C4-2B (cell line): Measurements from ENCODE around the gene PERCC1.

Experiments
- H3K27ac ChIP-seq: fragments of 450-650 bp; 2 replicates; pipeline ENCODE4 v1.5.1; 2017
- ZFX ChIP-seq: fragments of 450-650 bp; IDR thresholded peaks from 2 replicates; pipeline ENCODE4 v1.6.1; 2017
- TF ChIP-seq, protein P1 (sequence below): fragments of 450-650 bp; conservative IDR thresholded peaks from 2 replicates; pipeline ENCODE4 v1.5.1; 2017; ENCODE audit warnings: mild to moderate bottlenecking

PERCC1 gene

DNA sequence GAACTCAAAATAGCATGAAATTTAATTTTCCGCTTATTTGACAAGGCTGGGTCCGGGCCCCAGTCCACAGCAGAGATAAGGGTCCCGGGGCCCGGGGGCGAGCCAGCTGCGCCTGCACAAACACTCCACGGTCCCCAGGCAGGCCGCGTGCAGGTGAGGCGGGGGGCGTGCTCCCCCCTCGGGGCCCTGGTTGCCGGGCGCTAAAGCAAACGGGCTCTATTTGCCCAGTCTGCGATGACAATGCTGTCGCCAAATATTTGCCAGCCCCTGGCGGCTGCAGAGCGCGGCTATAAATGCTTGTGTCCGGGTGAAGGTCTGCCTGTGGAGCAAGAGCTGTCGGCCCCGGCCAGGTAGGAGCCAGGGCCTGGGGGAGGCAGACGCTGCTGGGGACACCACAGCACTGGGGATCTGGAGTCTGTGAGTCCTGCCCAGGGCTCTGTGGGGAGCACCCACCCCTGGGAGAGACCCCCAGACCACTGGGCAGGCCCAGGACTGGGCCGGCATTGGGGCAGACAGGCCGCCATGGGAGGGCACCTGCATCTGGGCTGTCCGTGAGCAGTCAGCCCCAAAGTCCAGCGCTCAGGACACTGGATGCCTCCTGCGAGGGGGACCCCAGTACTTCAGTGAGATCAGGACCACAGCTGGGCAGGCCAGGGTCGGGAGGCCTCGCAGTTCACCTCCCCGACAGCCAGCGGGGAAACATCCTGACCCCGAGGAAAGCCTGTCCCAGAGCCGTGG, at the start of gene PERCC1:
Gene PERCC1 (plus strand): TSS at position 320 of the 738 bp plus-strand sequence. CDS start 1,516 bp downstream, outside the sequence.
- peak within 1 kb of the TSS; percentile 76 for H3K27ac ChIP-seq
- TF ChIP-seq, protein P1, sequence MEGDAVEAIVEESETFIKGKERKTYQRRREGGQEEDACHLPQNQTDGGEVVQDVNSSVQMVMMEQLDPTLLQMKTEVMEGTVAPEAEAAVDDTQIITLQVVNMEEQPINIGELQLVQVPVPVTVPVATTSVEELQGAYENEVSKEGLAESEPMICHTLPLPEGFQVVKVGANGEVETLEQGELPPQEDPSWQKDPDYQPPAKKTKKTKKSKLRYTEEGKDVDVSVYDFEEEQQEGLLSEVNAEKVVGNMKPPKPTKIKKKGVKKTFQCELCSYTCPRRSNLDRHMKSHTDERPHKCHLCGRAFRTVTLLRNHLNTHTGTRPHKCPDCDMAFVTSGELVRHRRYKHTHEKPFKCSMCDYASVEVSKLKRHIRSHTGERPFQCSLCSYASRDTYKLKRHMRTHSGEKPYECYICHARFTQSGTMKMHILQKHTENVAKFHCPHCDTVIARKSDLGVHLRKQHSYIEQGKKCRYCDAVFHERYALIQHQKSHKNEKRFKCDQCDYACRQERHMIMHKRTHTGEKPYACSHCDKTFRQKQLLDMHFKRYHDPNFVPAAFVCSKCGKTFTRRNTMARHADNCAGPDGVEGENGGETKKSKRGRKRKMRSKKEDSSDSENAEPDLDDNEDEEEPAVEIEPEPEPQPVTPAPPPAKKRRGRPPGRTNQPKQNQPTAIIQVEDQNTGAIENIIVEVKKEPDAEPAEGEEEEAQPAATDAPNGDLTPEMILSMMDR, result no peak; the same call in 1 of the 2 replicates
- 0 out of 2 replicates have a peak, but pooled peaks have one; percentile 22 for TF ChIP-seq ZFX

DNA sequence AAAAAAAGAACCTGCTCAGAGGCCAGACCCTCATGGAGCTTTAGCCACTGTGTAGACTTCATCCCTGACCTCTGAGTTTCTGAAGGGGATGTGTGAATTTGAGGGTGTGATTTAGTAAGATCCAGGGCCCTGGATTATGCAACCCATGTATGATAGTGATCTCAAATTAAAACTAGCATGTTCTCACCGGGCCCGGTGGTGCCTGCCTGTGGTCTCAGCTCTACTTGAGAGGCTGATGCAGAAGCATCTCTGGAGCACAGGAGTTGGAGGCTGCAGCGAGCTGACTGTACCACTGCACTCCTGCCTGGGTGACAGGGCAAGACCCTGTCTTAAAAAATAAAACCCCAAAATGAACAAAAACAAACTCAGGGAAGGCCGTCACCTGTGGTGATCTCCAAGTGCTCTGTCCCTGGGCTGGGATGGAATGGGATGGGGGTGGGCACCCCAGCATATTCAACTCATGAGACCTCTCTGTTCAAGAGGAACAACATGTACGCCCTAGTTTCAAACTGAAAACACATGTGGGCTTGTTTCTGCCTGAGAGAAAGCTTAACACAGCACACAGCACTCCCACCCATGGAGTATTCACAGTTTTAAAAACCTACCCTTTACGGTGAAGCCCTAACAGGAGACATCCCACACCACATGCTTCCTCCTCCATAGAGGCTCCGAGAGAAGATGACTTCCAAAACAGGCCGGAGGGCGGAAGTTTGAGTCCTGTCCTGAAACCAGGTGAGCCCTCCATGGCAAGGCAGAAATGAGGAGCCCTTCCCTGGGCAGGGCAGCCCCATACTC, 49.1 kb upstream of the PERCC1 start:
- H3K27ac ChIP-seq, result no peak overlapping the region
- TF ChIP-seq, protein P1, result no peak
- TF ChIP-seq ZFX, result no peak

DNA sequence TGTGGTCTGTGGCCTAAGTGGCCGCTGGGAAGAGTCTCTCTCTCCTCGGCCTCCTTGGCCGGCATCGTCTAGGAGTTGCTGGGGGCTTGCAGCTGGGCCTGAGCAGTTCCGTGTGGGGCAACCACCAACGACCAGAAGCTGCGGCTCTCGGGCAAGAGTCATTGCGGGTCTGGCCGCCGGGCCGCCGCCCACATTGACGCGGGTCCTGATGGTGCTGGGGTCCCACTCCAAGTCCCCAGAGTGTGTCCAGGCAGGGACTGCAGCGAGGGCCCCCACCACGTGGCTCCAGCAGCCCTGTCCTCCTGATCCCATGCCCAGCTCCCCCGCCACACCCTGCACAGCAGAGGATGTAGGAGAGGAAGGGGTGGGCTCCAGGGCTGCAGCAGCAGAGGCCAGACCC, 47.3 kb upstream of the PERCC1 start:
- no peak for TF ChIP-seq ZFX
- TF ChIP-seq, protein P1, result no peak
- H3K27ac ChIP-seq, result no peak overlapping the region

DNA sequence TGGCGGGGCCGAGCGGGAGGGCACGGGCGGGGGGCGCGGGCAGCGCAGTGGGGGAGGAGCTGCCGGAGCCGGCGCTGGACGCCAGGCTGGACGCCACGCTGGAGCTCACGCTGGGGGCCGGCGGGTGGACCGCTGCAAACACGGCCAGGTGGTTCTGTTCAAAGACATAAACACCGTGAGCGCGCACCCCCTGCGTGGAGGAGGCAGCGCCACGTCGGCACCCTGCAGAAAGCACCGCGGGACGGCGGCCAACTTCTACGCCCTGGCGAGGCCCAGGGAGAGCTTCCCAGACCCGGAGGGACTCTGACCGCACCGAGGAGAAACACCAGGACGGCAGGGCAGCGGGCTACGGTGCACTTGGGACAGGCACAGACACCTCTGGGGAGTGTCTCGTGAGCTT, 45.6 kb upstream of the PERCC1 start:
- TF ChIP-seq, protein P1, result no peak
- TF ChIP-seq ZFX, result no peak
- H3K27ac ChIP-seq, result no peak overlapping the region

DNA sequence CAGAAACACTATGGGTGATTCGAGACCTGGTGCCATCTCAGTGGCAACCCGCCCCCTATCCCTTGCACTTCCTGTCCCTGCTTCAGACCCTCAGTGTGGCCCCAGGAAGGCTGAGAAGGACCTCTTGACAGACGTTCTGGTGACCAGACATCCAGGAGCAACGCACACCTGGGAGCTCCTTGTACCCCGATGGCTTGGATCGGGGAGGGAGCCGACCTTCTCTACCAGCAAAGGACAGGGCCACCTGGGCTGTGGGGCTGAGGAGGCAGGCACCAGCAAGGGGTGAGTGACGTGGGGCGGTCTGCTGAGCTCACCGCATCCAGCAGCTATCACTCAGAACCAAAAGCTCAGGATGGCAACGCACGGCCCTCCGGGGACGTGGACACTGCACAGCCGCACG, 43.5 kb upstream of the PERCC1 start:
- H3K27ac ChIP-seq, result no peak overlapping the region
- TF ChIP-seq, protein P1, result no peak
- no peak for TF ChIP-seq ZFX

DNA sequence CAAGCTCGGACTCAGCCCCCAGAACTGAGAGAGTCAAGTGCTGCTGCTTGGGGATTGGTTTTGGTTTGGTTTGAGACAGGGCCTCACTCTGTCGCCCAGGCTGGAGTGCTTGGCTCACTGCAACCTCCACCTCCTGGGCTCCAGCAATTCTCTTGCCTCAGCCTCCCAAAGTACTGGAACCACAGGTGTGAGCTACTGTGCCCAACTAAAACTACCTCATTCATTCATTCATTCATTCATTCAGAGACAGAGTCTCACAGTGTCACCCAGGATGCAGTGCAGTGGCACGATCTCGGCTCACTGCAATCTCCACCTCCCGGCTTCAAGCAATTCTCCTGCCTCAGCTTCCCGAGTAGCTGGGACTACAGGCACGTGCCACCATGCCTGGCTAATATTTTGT, 41.1 kb upstream of the PERCC1 start:
- TF ChIP-seq, protein P1, result no peak

DNA sequence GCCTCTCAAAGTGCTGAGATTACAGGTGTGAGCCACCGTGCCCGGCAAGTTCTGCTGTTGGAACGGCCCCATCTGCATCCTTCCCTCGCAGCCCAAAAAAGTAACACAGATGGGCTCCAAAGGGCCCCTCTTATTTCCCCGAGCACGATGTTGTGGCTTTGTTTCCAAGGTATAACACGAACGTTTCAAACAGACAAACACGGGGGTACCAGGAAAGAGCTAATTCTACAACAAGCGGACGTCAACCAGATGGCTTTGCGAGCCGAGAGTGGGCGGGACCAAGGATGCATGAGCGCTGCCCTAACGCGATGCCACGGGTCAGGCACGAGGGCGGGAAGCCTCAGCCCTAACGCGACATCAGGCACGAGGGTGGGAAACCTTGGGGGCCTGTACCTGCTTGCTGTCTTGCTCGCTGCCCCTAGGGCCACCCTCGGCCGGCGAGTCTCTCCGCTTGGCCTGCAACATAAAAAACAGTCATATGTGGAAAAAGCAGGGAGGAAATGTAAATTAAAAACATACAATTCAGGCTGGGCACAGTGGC, 40.6 kb upstream of the PERCC1 start:
- H3K27ac ChIP-seq, result no peak overlapping the region
- TF ChIP-seq, protein P1, result no peak
- no peak for TF ChIP-seq ZFX

More for the DNA sequence above, 41.1 kb upstream of the PERCC1 start:
- no peak overlapping the region for H3K27ac ChIP-seq
